Nephron progenitor cell (in vitro differentiated cells): ENCODE measurements around the gene MINDY4.
A peak's percentile ranks its signal among the peaks of the same experiment; 100 is the strongest.

ENCODE experiments used
- DNase-seq: peaks from one replicate; pipeline ENCODE4 v3.0.0; 2021
- H3K27ac Mint-ChIP-seq: 2 replicates; pipeline ENCODE4 v1.8.0; 2021; ENCODE audit warnings: mild to moderate bottlenecking, moderate library complexity, mixed read lengths
- H3K27me3 Mint-ChIP-seq: 2 replicates; pipeline ENCODE4 v1.8.0; 2021; ENCODE audit warnings: mild to moderate bottlenecking, low read depth, mixed read lengths; ENCODE audit not compliant: poor library complexity
- H3K36me3 Mint-ChIP-seq: 2 replicates; pipeline ENCODE4 v1.8.0; 2021; ENCODE audit warnings: low read depth, mixed read lengths
- H3K4me1 Mint-ChIP-seq: 2 replicates; pipeline ENCODE4 v1.8.0; 2021; ENCODE audit warnings: mixed read lengths
- H3K4me3 Mint-ChIP-seq: 2 replicates; pipeline ENCODE4 v1.8.0; 2021; ENCODE audit warnings: mild to moderate bottlenecking, moderate library complexity, mixed read lengths
- H3K9me3 Mint-ChIP-seq: 2 replicates; pipeline ENCODE4 v1.8.0; 2021; ENCODE audit warnings: mild to moderate bottlenecking, moderate library complexity, mixed read lengths
- TF ChIP-seq, protein P1 (sequence below): fragments of 200-600 bp; sonication (generic); IDR thresholded peaks from 2 replicates; pipeline ENCODE4 v1.5.0; 2021; ENCODE audit warnings: antibody characterized with exemption

The MINDY4 gene

DNA sequence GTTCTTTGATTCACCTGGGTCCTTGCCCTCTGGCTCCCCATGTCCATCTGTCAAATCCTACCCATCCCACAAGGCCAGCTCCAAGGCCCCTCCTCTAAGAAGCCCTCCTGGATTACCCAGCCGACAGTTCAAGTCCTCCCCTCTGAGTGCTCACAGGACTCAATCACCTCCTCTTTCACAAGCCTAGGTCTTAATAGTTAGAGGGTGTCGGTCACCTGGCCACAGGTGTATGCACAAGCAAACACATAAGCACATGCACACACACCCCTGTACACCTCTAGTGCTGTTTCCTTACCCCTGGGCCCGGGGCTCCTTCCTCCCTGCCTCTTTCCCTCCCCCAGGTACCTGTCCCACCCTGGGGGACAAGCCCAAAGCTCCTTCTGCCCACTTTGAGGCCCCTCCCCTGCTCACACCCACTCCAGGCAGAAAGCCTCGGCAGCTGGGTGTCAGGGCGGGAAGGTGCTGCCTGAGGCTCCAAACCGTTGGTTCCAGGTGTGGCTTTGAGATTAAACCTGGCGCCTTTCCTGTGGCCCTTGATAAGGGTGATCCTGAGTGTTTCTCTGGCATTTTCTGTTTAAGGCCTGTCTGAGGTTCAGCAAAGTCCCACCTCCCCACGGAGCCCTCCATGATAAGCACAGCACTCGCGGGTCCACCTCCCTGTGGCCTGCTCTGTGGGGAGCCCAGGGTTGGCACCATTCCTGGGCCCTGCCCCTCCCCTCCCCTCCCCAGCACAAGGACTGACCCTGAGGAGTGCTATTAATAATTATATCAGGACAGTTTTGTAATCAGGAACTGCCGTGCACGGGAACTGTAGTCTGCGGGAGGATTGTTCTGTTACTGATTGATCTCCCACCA lies 125.8 kb downstream of the MINDY4 start:
- no peak overlapping the region for H3K27ac Mint-ChIP-seq
- peaks cover 3% of the 10 kb centered on the region for H3K27me3 Mint-ChIP-seq
- DNase-seq: no peak
- peaks cover 51% of the 10 kb centered on the region for H3K4me1 Mint-ChIP-seq
- H3K9me3 Mint-ChIP-seq: no peaks in the 10 kb centered on the region
- H3K4me3 Mint-ChIP-seq: no peak overlapping the region
- TF ChIP-seq, protein P1, sequence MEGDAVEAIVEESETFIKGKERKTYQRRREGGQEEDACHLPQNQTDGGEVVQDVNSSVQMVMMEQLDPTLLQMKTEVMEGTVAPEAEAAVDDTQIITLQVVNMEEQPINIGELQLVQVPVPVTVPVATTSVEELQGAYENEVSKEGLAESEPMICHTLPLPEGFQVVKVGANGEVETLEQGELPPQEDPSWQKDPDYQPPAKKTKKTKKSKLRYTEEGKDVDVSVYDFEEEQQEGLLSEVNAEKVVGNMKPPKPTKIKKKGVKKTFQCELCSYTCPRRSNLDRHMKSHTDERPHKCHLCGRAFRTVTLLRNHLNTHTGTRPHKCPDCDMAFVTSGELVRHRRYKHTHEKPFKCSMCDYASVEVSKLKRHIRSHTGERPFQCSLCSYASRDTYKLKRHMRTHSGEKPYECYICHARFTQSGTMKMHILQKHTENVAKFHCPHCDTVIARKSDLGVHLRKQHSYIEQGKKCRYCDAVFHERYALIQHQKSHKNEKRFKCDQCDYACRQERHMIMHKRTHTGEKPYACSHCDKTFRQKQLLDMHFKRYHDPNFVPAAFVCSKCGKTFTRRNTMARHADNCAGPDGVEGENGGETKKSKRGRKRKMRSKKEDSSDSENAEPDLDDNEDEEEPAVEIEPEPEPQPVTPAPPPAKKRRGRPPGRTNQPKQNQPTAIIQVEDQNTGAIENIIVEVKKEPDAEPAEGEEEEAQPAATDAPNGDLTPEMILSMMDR: no peak
- H3K36me3 Mint-ChIP-seq: no peaks in the 10 kb centered on the region

DNA sequence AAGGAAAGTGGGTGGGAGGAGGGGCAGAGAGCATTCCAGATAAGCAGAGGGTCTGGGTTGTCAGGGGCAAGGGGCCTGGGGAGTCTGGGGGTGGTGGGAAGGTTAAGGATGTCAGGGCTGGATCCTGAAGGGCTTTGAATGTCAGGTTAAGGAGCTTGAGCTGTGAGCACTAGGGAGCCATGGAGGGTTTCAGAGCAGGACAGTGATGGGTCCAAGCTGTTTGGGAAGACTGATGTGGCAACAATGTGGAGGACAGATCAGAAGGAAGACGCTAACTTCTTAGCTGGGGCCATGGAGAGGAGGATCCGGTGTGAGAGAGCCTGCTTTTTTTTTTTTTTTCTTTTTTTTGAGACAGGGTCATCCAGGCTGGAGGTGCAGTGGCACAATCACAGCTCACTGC lies 126.6 kb downstream of the MINDY4 start:
- Mint-ChIP-seq H3K4me1 (peaks cover 47% of the 10 kb centered on the region), H3K9me3 (no peaks in the 10 kb centered on the region), H3K4me3 (no peak overlapping the region), H3K27ac (peak overlapping the region; percentile 37), H3K27me3 (peaks cover 3% of the 10 kb centered on the region), H3K36me3 (no peaks in the 10 kb centered on the region)
- no peak for DNase-seq
- TF ChIP-seq, protein P1: no peak

DNA sequence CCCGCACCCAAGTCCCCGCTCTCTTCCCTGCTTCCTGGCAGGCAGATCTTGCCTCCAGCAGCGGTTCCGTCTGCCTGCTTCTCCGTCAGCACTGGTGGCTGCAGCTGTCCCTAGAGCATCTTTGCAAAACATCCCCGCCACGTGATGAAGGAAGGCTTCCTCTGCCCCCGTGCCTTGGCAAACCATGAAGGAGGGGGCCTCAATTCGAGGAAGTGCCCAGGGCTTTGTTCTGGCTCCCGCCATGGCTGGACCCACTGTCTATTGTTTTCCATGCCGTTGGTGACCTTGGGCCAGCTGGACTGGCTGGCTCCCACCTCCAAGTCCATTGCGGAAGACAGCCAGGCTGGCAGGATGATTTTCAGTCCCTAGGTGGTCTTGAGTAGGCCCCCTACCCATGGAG lies 127.2 kb downstream of the MINDY4 start:
- H3K36me3 Mint-ChIP-seq: no peaks in the 10 kb centered on the region
- H3K27me3 Mint-ChIP-seq: no peaks in the 10 kb centered on the region
- no peak for DNase-seq
- TF ChIP-seq, protein P1: no peak
- H3K4me3 Mint-ChIP-seq: no peak overlapping the region
- H3K27ac Mint-ChIP-seq: no peak overlapping the region
- H3K9me3 Mint-ChIP-seq: no peaks in the 10 kb centered on the region
- peaks cover 43% of the 10 kb centered on the region for H3K4me1 Mint-ChIP-seq

DNA sequence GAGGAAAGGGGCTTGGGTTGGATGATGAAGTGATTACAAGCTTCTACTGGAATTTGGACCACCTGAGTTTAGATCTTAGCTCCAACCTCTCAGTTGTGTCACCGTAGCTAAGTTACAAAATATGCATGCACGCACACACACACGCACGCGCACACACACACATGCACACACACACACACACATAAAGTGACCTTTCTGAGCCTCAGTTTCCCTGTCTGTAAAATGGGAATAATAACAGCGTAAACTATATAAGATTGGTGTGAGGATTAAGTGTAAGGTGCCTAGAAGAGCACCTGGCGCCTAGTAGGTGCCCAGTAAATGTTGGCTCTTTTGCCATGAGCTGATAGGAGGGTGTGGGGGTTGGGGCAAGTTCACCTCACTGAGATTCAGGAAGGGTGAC lies 127.8 kb downstream of the MINDY4 start:
- Mint-ChIP-seq H3K27me3 (no peaks in the 10 kb centered on the region), H3K27ac (no peak overlapping the region)

DNA sequence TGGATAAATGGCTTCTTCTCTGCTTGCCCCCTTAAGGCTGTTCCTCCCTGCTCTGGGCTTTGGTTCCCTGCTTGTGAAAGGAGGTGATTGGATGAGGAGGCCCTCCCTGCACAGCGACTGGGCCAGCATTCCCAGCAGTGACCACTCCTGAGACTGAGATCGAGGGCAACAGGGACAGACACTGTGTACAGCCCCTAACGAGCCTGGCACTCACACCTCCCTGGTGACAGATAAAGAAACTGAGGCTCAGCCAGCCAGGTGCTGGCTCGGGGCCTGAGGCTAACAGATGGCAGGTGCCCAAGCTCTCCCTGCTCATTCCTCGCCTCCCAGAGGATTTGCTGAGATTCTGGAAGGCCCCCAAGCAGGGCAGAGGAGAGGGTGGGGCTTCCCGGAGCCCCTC lies 128.4 kb downstream of the MINDY4 start:
- H3K4me1 Mint-ChIP-seq: peaks cover 35% of the 10 kb centered on the region
- TF ChIP-seq, protein P1: no peak
- H3K4me3 Mint-ChIP-seq: no peak overlapping the region
- no peak for DNase-seq
- H3K27ac Mint-ChIP-seq: no peak overlapping the region
- no peaks in the 10 kb centered on the region for H3K9me3 Mint-ChIP-seq
- no peaks in the 10 kb centered on the region for H3K36me3 Mint-ChIP-seq
- H3K27me3 Mint-ChIP-seq: no peaks in the 10 kb centered on the region

More for the DNA sequence above, 127.8 kb downstream of the MINDY4 start:
- Mint-ChIP-seq H3K4me1 (peaks cover 41% of the 10 kb centered on the region), H3K9me3 (no peaks in the 10 kb centered on the region), H3K4me3 (no peak overlapping the region), H3K36me3 (no peaks in the 10 kb centered on the region)
- no peak for DNase-seq
- TF ChIP-seq, protein P1: no peak

DNA sequence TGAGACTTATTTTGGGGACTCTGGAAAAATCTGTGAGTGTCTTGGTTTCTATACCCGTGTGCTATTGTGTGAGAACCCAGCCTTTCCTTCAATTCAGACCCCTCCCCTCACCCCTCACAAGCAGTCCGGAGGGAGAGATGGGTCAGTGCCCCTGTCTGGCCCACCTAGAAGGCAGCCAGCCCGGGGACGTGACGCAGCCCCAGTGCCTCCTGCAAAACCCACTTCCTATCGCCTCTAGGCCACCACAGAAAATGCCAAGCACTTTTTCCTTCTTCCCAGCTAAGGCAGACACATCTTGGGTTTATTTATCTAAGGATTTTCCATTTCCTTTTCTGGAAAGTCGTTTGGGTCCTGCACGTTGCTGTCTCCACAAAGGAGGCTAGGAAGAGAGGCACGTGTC lies 128.8 kb downstream of the MINDY4 start:
- no peak overlapping the region for H3K4me3 Mint-ChIP-seq

More for the DNA sequence above, 128.8 kb downstream of the MINDY4 start:
- Mint-ChIP-seq H3K9me3 (no peaks in the 10 kb centered on the region), H3K36me3 (no peaks in the 10 kb centered on the region), H3K27ac (no peak overlapping the region), H3K4me1 (peaks cover 33% of the 10 kb centered on the region), H3K27me3 (no peaks in the 10 kb centered on the region)
- DNase-seq: no peak
- TF ChIP-seq, protein P1: no peak
